ENCODE data around the gene RRP8. TPM values are rescaled to one million over a fixed set of nuclear protein-coding genes. Genes with fewer than 3 reads are reported as not detected.

The RRP8 gene
- total and polyA plus RNA-seq, 2 donors (not counting 1 experiment from before 2014, with no cell fraction given) = 8.6 to 29.4 TPM

DNA sequence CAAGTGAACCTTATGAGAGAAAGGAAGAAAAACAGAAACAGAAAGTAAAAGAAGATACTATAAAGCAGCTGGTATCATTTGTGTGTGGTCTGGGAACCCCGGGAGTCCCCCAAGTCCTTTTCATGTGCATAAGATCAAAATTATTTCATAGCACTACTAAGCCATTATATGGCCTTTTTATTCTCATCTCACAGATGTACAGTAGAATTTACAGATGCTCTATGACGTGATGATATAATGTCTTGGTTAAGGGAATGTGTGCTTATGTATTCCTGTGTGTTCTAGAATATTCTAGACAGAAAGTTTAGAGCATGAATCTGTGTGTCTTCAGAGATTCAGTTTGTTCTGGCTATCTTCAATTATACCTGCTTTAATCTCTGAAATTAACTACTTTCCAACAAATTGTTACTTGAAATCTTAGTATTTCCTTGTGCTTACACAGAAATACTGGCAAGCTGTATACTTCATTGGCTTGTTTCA, 24.4 kb upstream of the RRP8 start:
- ATAC-seq (ENCODE audit: low read depth) (peak; percentile 72), DNase-seq (peak; percentile 64)
- Histone ChIP-seq H2AFZ (ENCODE audit: insufficient read depth, low read depth, low read length, poor library complexity, severe bottlenecking) (peak overlapping the region; percentile 64), H3K4me1 (ENCODE audit: control insufficient read depth in 2 of 2, insufficient read depth in 2 of 2, low read length in 2 of 2) (peaks cover 8 to 15% of the 10 kb centered on the region in 2 donors), H3K9me3 (ENCODE audit: control extremely low read depth in 1 of 3, control insufficient read depth in 2 of 3, insufficient read depth in 1 of 3, low read length in 2 of 3) (no peaks in the 10 kb centered on the region), H3K27ac (ENCODE audit: low read length in 2 of 2) (peak overlapping the region; percentile 19 to 46), H3K79me2 (ENCODE audit: control insufficient read depth, insufficient read depth, low read length) (no peaks in the 10 kb centered on the region), H3K27me3 (replicated peaks in 1 of 4; ENCODE audit: control extremely low read depth in 1 of 4, control insufficient read depth in 3 of 4, insufficient read depth in 4 of 4, low read length in 3 of 4) (no peaks in the 10 kb centered on the region), H3K4me3 (ENCODE audit: control extremely low read depth in 1 of 5, extremely low read depth in 1 of 5, insufficient read depth in 1 of 5, low read depth in 2 of 5, low read length in 4 of 5) (no peak overlapping the region), H3K36me3 (replicated peaks in 1 of 2; ENCODE audit: control extremely low read depth in 1 of 2, control insufficient read depth in 1 of 2, extremely low read depth in 1 of 2, insufficient read depth in 2 of 2, low read length in 1 of 2) (no peaks in the 10 kb centered on the region), H3K9ac (ENCODE audit: low read length) (no peak overlapping the region), H4K20me1 (ENCODE audit: control insufficient read depth, insufficient read depth, low read length, poor library complexity, severe bottlenecking) (no peaks in the 10 kb centered on the region), H3K4me2 (replicated peaks; ENCODE audit: low read depth, low read length, poor library complexity, severe bottlenecking) (peak overlapping the region; percentile 59)
- H3K4me3 Mint-ChIP-seq = peak overlapping the region; percentile 12
- ChIA-PET CTCF (interaction anchor here (0.8 to 2.1 kb wide), 6 partner anchors 9 to 55 kb away, joined by 3 to 8 read pairs (median 5); partner anchors contain the start of genes ILK, MRPL17 and TPP1), POLR2A (interaction anchor here (0.9 to 1.8 kb wide), 3 partner anchors 9 to 20 kb away, joined by 4 to 7 read pairs (median 7); partner anchors contain the start of genes TAF10 and TPP1)
- H3K27me3 Mint-ChIP-seq = no peaks in the 10 kb centered on the region
- H3K9me3 Mint-ChIP-seq (ENCODE audit: insufficient read depth) = no peaks in the 10 kb centered on the region
- peak overlapping the region; percentile 24 for H3K27ac Mint-ChIP-seq
- intact Hi-C loops (cut with micrococcal nuclease) = no loop called here
- WGBS (ENCODE audit: insufficient coverage) = no CpG with 5 or more reads among the region's 2 CpGs
- no peak for TF ChIP-seq CTCF (IDR thresholded peaks at IDR 0.05)
- TF ChIP-seq EZH2 (IDR thresholded peaks at IDR 0.05; ENCODE audit: borderline replicate concordance, insufficient read depth, low read depth, low read length, poor library complexity, severe bottlenecking) = no peak
- peaks cover 22% of the 10 kb centered on the region for H3K4me1 Mint-ChIP-seq

DNA sequence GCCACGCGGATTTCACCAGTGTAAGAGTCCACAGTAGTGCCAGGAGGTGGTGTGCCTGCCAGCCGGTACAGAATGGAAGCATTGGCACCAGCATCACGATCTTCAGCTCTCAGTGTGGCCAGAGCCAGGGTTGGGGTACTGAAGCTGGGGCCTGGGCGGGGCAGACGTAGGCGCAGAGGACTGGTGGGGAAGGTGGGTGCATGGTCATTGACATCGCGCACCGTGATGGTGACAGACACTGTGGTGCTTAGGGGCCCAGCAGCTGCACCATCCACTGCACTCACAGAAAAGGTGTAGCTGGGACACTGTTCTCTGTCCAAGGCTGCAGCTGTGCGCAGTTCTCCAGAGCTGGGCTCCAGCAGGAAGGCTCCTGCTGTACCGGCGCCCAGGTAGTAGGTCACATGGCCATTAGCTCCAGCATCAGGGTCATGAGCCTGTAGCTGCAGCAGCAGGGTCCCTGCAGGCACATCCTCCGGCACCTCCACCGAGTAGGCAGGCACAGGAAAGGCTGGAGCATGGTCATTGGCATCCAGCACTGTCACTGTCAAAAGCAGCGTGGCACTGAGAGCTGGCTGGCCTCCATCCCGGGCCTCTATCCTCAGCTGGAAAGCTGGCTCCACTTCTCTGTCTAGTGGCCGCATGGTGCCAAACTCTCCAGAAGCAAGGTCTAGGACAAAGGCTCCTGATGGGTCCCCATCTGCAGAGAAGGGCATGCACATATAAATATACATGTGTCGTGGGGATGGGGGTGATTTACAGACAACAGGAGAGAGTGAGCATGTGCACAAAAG, 23.8 kb upstream of the RRP8 start:
- DNase-seq (no peak), ATAC-seq (ENCODE audit: low read depth) (no peak)
- Histone ChIP-seq H3K79me2 (ENCODE audit: control insufficient read depth, insufficient read depth, low read length) (no peaks in the 10 kb centered on the region), H3K27me3 (replicated peaks in 1 of 4; ENCODE audit: control extremely low read depth in 1 of 4, control insufficient read depth in 3 of 4, insufficient read depth in 4 of 4, low read length in 3 of 4) (no peaks in the 10 kb centered on the region), H2AFZ (ENCODE audit: insufficient read depth, low read depth, low read length, poor library complexity, severe bottlenecking) (peak overlapping the region; percentile 64), H3K9me3 (ENCODE audit: control extremely low read depth in 1 of 3, control insufficient read depth in 2 of 3, insufficient read depth in 1 of 3, low read length in 2 of 3) (no peaks in the 10 kb centered on the region), H3K27ac (ENCODE audit: low read length in 2 of 2) (no peak overlapping the region), H3K9ac (ENCODE audit: low read length) (no peak overlapping the region), H4K20me1 (ENCODE audit: control insufficient read depth, insufficient read depth, low read length, poor library complexity, severe bottlenecking) (no peaks in the 10 kb centered on the region), H3K36me3 (replicated peaks in 1 of 2; ENCODE audit: control extremely low read depth in 1 of 2, control insufficient read depth in 1 of 2, extremely low read depth in 1 of 2, insufficient read depth in 2 of 2, low read length in 1 of 2) (no peaks in the 10 kb centered on the region), H3K4me2 (replicated peaks; ENCODE audit: low read depth, low read length, poor library complexity, severe bottlenecking) (peak overlapping the region; percentile 59), H3K4me1 (ENCODE audit: control insufficient read depth in 2 of 2, insufficient read depth in 2 of 2, low read length in 2 of 2) (peaks cover 8 to 15% of the 10 kb centered on the region in 2 donors), H3K4me3 (ENCODE audit: control extremely low read depth in 1 of 5, extremely low read depth in 1 of 5, insufficient read depth in 1 of 5, low read depth in 2 of 5, low read length in 4 of 5) (no peak overlapping the region)
- Mint-ChIP-seq H3K27ac (peak overlapping the region; percentile 24), H3K4me3 (peak overlapping the region; percentile 12), H3K9me3 (ENCODE audit: insufficient read depth) (no peaks in the 10 kb centered on the region), H3K27me3 (no peaks in the 10 kb centered on the region), H3K4me1 (peaks cover 22% of the 10 kb centered on the region)
- TF ChIP-seq EZH2 (IDR thresholded peaks at IDR 0.05; ENCODE audit: borderline replicate concordance, insufficient read depth, low read depth, low read length, poor library complexity, severe bottlenecking) (no peak), CTCF (IDR thresholded peaks at IDR 0.05) (no peak)
- intact Hi-C loops (cut with micrococcal nuclease) = no loop called here
- ChIA-PET CTCF (interaction anchor here (0.8 to 2.1 kb wide), 6 partner anchors 9 to 56 kb away, joined by 3 to 8 read pairs (median 5); partner anchors contain the start of genes ILK, MRPL17 and TPP1), POLR2A (interaction anchor here (0.9 to 1.8 kb wide), 3 partner anchors 9 to 20 kb away, joined by 4 to 7 read pairs (median 7); partner anchors contain the start of genes TAF10 and TPP1)
- 87% methylated on average over 19 of the region's 19 CpGs for WGBS (ENCODE audit: insufficient coverage)

Measured in B cell (primary cell).